Measurements from ENCODE around the gene HS3ST3A1.
A peak's percentile ranks its signal among the peaks of the same experiment; 100 is the strongest.

Gene HS3ST3A1

DNA sequence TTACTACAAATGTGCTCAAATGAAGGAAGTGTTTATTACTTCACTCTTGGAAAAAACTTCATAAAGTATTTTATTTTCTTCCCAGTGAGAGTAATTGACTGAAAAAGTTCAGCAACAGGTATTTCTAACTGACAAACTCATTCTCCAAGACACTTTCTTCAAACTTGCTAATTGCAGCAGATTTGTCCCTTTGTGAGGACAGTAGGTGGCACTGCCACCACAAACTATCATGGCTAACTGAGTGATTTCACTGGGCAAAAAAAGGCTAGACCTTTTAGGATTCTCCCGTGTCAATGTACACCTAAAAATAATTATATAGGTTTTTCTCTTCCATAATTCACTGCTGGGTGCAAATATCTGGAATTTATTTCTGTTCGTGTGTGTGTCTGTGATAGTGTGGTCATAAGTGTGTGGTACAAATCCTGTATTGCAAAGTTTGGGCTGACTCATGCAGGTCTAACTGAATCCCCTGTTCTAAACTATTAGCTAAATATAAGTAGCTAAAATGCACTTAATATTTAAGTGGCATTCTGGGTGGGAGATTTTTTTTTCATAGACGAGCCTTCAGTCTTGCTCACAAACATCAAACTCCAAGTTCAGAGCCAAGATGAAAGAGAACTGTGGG lies 3.9 kb downstream of the HS3ST3A1 start:
- DNase-seq, result peak in 1 of 2 donors; percentile 43

DNA sequence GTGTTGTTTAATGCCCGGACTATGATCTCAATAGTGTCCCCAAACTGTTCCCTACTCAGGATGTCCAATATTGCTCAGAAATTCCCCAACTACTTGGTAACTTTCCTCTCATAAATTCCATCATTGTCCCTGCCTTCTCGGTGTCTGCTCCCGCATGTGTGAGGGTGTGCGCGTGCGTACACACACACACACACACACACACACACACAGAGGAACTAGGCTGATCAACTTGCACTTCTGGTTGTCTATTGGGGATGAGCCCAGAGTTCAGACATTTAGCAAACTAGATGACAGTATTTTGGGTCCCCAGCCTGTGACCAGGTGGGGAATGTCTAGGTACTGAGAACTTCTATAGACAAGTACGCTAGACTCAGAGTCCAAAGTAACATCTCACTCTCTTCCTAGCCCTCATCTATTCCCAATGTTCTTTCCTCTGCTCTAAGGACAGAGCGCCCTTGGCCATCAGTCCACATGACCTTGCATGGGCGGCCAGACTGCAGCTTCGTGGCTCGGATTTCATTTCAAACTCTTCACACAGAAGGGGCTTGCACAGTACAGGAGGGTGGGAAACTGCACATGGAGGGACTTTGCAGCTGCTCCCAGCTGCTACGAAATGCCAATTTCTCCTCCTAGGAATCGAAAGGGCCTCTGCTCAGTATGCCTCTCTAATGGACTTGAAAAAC lies 5.3 kb downstream of the HS3ST3A1 start:
- DNase-seq, result no peak

DNA sequence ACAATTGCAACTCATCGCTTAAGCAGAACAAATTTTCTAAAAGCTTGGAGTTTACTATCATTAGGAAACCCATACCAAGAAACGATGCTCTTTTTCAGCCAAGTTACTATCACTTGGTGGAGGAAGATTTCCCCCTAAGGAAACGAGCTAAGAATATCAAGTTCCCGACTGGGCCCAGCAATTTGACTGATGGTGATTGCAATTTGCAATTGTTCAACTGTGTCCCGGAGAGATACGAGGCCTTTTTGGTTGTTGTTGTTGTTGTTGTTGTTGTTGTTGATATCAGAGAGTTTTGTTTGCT lies 6.2 kb downstream of the HS3ST3A1 start:
- DNase-seq, result no peak

DNA sequence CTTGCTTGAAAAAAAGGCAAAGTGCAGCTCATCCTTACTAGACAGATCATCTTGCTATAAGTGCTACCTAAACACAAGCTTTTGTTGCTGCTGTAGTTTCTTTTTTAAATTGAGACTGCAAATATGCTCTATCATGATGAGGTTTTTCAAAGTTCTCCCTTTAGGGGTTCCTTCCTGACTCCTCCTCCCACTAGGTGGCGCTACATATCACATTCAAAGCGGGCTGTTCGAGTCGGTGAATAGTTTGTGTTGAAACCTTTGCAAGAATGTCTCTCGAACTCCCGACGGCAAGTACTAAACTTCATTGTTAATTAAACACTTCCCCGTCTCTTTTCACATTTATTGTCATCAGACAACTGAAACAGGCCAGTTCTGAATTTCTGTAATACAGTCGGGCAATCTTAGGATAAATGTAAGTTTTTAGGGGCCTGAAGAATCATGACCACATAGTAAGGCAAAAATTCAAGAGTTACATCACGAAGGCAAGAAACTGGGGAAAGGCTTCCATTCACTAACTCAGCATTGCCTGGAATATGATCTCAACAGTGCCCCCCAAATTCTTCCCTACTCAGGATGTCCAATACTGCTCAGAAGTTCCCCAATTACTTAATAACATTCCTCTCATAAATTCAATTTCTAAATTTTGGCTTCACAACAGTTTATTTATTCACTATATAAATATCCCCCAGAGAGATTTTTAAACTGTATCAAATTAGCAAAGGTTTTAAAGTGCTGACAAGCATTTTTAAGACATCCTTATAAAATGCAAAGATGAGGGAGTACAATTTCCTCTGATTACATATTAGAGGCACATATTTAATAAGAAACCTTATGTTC lies 6.7 kb downstream of the HS3ST3A1 start:
- peak; percentile 56 to 60 for DNase-seq

DNA sequence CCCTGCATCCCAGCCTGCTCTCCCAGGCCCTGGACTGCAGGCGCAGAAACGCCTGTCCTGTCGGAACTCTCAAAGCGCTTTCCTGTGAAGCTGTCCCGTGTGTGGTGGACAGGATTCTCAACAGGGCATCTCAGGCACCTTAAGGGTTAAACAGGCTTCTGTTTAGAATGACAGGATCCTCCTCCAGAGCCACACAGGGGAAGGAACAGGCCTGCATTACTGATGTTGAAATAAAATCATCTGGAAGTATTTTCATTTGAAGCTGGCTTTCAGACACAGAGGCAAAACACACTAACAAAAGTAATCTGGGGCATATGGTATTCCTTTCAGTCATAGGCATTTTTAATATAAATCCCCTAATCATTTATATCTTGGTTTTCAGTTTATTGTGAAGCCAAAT lies 7.4 kb downstream of the HS3ST3A1 start:
- DNase-seq, result no peak

DNA sequence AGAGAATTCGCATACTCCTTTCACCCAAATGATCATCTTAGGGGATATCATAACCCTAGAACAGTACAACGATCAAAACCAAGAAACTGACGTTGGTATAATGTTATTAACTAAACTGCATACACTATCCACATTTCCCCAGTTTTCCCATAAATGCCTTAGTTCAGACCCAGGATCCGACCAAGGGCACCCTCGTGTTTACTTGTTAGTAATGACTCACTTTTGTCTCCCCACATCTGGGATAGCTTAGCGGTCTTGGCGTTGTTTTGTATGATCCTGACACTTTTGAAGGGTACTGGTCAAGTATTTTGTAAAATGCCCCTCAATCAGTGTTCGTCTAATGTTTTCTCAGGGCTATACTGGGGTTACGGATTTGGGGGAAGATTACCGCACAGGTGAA lies 8.0 kb downstream of the HS3ST3A1 start:
- no peak for DNase-seq

DNA sequence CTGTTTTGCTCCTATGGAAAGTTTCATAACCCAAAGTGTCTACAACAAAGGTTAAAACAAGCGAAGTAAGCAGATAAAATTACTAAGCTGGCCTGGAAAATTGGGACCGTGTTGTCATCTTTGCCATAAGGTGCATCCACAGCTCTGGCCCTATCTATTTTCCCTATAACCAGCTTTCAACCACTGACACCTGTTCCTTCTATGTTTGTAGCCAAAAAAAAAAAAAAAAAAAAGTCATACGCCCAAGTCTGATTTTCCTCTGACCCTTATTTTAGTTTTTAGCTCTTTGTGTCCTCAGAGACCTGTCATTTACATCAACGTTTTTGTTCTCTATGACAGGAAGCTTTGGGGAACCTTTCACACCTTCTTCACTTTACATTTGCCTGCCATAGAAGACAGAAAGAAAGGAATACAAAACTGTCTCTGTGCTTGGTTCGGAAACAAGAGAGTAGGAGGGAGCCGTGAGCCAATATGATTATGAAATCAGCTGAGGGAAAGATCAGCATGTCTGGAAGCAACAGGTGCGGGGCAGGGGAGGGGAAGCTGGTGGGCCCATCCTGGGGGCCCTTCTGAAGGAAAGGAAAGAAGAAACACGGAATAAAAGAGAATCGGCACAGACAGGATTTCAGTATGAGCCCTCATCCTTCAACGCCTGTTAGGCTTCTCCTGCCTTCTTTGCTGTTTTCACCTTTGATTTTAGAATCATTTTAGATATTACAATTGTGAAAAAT lies 8.5 kb downstream of the HS3ST3A1 start:
- DNase-seq, result no peak

DNA sequence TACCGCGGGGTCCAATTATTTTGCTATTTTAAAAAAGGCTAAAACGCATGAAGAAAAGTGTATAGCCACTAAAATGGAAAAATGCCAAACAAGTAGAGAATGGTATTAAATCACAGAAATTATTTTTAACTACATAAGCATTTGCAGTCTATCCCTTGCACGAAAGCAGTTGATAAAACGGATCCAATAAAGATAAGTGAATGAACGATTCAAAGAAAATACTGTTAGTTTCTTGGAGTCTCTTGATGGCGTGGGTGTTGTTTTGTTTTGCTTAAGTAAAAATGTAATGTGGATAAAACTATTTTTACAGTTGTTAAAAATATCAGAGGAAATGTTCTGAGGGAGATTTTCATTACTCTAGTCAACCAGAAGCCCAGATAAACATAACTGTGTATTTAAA lies 9.3 kb downstream of the HS3ST3A1 start:
- no peak for DNase-seq

DNA sequence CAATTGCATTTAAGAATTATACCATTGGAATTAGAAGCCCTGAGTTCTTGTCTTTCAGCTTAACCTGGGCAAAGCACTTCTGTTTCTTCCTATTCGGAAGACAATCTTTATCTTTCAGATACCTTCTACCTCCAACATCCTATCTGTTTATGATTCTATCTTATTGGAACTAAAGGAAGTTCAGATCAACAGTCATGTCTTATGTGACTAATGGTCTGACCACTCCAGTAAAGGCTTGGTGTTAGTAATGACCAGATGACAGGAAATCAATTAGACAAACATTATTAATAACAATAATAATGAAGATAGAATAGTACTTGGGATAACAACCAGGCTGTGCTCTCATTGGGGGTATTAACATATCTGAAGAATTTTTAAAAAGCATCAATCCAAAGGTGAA lies 11.3 kb downstream of the HS3ST3A1 start:
- DNase-seq, result no peak

DNA sequence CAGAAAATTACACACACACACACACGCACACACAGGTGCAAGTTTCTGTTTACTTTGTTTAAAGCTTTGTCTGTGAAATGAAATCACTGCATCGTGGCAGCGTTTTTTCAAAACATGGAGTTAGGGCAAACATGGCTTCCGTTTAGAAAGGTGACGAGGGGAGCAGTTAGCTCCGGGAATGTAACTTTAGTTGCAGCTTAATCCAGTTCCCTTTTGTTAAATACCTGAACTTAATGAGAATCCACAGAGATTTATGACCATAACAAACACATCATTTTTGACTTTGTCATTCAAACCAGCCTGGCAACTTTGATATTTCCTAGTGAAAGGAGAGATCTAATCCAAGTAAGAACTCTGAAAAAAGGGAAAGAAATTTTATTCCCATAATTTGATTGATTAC lies 12.1 kb downstream of the HS3ST3A1 start:
- DNase-seq, result no peak

DNA sequence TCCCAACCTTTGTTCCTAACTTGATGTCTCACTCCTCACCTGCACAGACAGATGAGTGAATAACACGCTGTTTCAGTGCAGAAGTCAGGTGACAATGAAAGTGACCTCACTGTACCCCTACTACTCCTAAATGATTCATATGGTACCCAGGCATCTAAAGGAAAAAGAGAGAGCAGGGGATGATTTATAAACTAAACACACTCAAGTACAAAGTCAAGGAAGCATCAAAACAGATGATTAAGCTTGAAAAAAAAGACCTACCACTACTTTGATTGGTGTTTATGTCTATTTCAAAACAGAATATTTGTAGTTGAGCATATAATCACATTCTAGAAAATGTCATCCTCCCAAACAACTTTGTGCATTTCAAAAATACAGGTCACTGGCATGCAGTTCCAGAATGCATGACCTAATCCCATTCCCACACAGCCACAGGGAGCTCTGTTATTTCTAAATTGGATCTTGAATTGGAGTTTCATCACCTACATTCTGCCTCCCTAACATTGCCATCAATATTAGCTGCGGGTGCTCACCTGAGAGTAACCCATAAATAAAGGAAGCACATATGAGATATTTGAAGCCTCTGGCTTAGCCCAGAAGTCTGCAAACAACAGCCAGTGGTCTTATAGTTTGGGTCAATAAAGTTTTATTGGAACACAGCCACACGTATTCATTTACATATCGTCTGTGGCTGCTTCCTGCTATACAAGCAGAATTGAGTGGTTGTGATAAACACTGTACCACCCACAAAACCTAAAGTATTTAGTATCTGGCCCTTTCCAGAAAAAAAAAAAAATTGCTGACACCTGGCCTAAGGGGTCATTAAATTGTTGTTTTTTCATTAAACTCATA lies 14.0 kb downstream of the HS3ST3A1 start:
- no peak for DNase-seq

DNA sequence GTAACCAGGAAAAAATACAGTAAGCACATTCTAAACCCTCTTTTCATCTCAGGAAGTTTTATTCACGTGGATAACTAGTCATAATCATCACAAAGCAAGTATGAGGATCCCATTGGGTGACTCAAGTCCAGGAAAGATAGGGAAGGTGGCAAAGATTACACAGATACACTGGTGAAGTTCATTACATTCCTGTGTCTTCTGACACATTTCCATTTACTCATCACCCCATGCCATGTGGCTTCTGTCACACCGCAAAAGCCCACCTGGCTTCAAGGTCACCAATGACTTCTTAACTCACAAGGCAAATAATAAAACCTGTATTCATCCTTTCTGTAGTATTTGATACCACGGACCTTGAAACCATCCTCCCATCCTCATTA lies 17.0 kb downstream of the HS3ST3A1 start:
- DNase-seq, result no peak

DNA sequence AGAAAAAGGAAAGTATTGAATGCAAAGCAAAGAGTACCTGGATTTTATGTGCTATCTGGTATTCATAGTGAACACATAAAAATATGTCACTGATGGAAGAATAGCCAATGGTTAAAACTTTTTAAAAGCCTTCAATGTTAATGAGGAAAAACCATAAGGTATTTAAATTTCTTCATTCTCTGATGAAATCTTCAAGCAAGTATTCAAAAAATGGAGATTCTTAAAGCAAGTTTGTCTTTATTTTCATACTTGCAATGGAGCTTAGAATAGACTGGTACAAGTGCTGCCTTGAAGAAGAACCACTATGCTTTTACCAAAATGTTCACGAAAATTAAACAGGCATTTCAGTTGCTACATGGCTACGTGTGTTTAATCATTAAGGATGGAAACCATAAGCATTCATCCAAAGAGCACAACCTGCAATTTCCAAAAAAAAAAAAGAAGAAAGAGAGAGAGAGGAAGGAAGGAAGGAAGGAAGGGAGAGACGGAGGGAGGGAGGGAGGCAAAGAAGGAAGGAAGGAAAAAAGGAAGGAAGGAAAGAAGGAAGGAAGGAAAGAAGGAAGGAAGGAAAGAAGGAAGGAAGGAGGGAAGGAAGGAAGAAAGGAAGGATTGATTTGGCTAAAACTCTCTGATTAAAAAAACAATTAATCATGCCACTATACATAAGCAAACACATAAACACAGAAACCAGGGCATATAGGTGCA lies 17.6 kb downstream of the HS3ST3A1 start:
- no peak for DNase-seq

DNA sequence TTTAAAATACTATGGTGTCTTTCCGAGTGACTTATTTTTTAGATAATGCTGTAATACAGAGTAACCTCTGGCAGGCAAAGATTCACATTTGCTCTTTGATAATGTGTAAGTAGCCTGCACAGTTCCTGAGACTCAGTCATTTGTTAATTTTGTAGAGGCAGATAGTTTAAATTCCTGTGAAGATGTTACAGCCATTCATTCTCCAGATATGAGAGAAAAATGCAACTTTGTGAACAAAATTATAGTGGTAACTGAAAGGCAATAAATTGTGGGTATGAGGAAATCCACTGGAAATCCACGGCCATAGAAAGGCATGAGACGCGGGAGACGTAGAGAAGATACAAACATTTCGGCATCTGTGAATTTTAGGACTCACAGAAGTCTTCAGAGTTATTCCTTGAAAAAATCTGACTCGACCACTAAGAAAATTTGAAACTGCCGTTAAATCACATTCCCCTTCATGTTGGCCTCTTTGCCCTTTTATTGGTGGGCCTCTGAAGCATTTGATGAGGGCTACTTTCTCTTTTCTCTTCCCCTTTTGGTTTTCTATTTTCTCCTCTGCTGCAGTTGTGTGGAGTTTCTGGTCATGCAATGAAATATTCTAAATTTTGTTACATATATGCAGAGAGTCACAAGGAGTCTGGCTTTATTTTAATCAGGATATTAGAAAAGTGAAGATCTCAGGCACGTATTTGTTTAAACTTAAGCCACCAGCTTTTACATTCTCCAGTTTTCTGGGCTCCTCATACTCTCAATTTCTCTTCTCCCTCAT lies 18.8 kb downstream of the HS3ST3A1 start:
- no peak for DNase-seq

DNA sequence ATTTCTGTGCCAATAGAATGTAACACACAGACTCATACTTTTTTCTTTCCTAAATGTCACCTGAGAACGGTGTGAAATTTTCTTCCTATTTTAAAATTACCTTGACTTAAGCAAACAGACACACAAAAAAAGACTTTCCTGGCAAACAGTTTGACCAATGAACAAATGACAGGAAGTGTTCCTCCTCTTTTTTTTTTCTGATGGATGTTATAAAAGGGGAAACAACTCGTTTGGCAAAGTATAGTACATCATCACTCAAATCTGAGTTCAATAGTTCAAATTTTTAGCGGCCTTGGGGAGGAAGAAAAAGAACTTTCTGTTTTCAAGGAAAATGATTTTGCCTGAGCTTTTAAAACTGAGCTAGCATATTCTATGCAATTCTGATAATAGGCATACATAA lies 19.8 kb downstream of the HS3ST3A1 start:
- DNase-seq, result no peak

DNA sequence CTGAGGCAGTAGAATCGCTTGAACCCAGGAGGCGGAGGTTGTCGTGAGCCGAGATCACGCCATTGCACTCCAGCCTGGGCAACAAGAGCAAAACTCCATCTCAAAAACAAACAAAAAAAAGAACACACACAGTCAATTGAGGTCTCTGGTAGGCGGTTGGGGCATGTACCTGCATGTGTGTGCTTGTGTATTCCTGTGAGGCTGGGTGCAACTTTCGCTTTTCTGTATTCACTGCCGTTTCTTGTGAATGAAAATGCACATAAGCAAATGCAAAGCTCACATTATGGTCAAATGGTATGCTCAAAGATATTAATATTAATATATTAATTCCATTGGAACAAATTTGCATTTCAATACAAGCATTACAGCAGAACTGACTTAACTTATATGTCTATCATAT lies 20.9 kb downstream of the HS3ST3A1 start:
- DNase-seq, result no peak

DNA sequence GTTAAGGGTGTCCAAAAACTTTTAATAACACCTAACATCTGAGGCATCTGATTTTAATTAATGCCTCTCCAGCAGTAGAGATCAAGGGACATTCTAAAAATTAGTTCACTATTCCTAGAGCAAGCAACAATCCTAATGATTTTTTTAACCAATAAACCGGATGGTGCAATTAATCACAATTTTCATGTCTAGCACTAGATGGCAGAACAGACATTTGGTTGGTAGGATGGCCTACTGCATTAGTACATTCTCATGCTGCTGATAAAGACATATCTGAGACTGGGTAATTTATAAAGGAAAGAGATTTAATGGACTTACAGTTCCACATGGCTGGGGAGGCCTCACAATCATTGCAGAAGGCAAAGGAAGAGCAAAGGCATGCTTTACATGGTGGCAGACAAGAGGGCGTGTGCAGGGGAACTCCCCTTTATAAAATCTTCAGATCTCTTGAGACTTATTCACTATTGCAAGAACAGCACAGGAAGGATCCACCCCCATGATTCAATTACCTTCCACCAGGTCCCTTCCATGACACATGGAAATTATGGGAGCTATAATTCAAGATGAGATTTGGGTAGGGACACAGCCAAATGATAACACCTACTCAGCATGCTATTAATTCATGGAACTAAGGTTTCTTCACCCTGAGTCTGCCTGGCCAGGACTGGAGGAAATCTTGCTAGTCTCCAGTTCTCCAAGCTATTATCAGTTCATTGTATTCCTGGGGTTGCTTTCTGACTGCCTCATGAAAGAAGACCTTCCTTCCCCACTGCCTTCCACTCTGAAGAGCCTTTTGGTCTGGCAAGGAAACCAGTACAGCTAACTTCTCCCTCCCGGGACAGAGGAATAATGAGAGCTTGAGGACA lies 24.8 kb downstream of the HS3ST3A1 start:
- DNase-seq, result no peak

DNA sequence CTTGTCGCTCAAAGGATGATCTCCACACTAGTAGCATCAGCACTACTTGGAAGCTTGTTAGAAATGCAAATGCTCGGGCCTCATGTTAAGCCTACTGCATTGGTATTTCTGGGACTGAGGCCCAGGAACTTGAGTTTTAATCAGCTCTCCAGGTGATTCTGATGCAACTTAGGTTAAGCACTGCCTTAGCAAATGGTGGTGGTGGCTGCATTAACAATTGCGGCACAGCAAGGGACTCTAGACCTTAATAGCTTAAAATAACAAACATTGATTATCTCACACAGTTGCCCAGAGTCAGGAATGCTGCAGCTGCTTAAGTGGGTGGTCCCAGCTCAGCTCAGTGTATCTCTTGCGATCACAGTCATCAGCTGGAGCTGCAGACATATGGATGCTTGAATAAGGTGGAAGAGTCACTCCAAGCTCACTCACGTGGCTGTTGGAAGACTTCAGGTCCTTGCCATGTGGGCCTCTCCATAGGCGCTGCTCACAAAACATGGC lies 25.8 kb downstream of the HS3ST3A1 start:
- DNase-seq, result no peak

DNA sequence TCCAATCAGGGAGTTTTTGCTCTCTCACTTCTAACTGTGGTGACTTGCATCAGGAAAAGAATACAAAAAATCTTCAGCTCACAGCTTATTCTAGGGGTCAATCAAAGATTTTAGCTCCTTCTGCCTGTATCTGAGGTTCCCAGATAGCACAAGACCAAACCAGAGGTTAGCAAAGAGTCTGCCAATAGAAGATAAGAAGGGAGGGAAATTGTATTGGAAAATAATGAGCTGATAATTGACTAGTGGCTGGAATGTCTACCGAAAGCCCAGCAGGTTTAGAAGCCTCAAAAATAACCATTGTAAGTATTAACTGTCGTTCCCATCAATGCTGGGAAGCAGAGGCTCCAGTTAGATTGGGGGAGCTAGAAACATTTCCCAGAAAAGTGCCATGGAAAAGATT lies 26.3 kb downstream of the HS3ST3A1 start:
- DNase-seq, result no peak

DNA sequence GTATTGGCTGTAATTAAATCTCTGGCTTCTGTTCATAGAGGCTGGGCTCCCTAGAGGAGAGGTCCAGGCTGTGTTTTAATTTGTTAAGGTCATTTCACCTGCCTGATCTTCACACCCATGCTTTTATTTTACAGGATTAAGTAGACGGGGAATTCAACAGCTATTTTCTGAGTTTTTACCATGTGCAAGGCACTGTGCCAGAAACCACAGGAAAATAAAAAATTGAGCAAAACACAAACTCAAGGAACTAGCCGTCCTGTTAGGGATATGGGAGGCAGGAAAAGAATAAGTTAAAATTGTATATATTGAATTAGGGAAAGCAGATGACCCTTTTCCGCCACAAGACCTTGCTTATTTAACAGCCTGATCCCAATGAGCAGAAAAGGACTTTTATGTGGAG lies 29.1 kb downstream of the HS3ST3A1 start:
- DNase-seq, result no peak
